ENCODE measurements around the gene SBF1. TPM values are rescaled to one million over a fixed set of nuclear protein-coding genes. Genes with fewer than 3 reads are reported as not detected.

Gene SBF1
- polyA plus RNA-seq, 1 donor from 2014 or later, result 58.9 TPM

GRCh38 chr22:50408311-50408710, 66.5 kb downstream of the SBF1 start:
- Histone ChIP-seq H3K9me2 (ENCODE audit: insufficient read depth, low read length) (no peaks in the 10 kb centered on the region), H3K27ac (ENCODE audit: low read length) (no peak overlapping the region), H3K79me2 (replicated peaks; ENCODE audit: insufficient read depth, low read length) (no peaks in the 10 kb centered on the region), H3K4me2 (ENCODE audit: low read length) (no peak overlapping the region), H3K9me3 (ENCODE audit: low read length) (no peaks in the 10 kb centered on the region), H3K4me3 (ENCODE audit: low read length) (no peak overlapping the region), H3K27me3 (ENCODE audit: insufficient read depth, low read depth, low read length) (no peaks in the 10 kb centered on the region), H3F3A (ENCODE audit: insufficient read depth, low read length, poor library complexity, severe bottlenecking) (no peaks in the 10 kb centered on the region), H3K9ac (ENCODE audit: low read length) (no peak overlapping the region), H4K20me1 (ENCODE audit: insufficient read depth) (no peaks in the 10 kb centered on the region), H2AFZ (ENCODE audit: low read depth, low read length) (no peak overlapping the region), H3K36me3 (ENCODE audit: insufficient read depth, low read length) (no peaks in the 10 kb centered on the region)
- no peak for TF ChIP-seq TAF1 (IDR thresholded peaks at IDR 0.05; ENCODE audit: low read depth)
- no peak for TF ChIP-seq REST (IDR thresholded peaks at IDR 0.05; ENCODE audit: borderline replicate concordance)
- no peak for TF ChIP-seq RAD21 (conservative IDR thresholded peaks at IDR 0.05)
- TF ChIP-seq CTCF (IDR thresholded peaks at IDR 0.05; ENCODE audit: poor library complexity, severe bottlenecking), result no peak
- TF ChIP-seq MXI1 (conservative IDR thresholded peaks at IDR 0.05; ENCODE audit: poor library complexity, severe bottlenecking), result no peak
- no peak for TF ChIP-seq EZH2 (IDR thresholded peaks at IDR 0.05; ENCODE audit: borderline replicate concordance, insufficient read depth, low read length, poor library complexity, severe bottlenecking)
- TF ChIP-seq SMC3 (conservative IDR thresholded peaks at IDR 0.05; ENCODE audit: poor library complexity), result no peak
- TF ChIP-seq EP300 (conservative IDR thresholded peaks at IDR 0.05; ENCODE audit: poor library complexity, severe bottlenecking), result no peak
- TF ChIP-seq POLR2AphosphoS5 (IDR thresholded peaks at IDR 0.05), result no peak

GRCh38 chr22:50406416-50407170, 68.2 kb downstream of the SBF1 start:
- Histone ChIP-seq H3K4me2 (ENCODE audit: low read length) (no peak overlapping the region), H3K36me3 (ENCODE audit: insufficient read depth, low read length) (no peaks in the 10 kb centered on the region), H3K27me3 (ENCODE audit: insufficient read depth, low read depth, low read length) (no peaks in the 10 kb centered on the region), H3K9me2 (ENCODE audit: insufficient read depth, low read length) (no peaks in the 10 kb centered on the region), H2AFZ (ENCODE audit: low read depth, low read length) (no peak overlapping the region), H3K9ac (ENCODE audit: low read length) (no peak overlapping the region), H3K4me3 (ENCODE audit: low read length) (no peak overlapping the region), H4K20me1 (ENCODE audit: insufficient read depth) (no peaks in the 10 kb centered on the region), H3F3A (ENCODE audit: insufficient read depth, low read length, poor library complexity, severe bottlenecking) (no peaks in the 10 kb centered on the region), H3K27ac (ENCODE audit: low read length) (no peak overlapping the region), H3K79me2 (replicated peaks; ENCODE audit: insufficient read depth, low read length) (no peaks in the 10 kb centered on the region), H3K9me3 (ENCODE audit: low read length) (no peaks in the 10 kb centered on the region)
- no peak for TF ChIP-seq RAD21 (conservative IDR thresholded peaks at IDR 0.05)
- no peak for TF ChIP-seq REST (IDR thresholded peaks at IDR 0.05; ENCODE audit: borderline replicate concordance)
- no peak for TF ChIP-seq EZH2 (IDR thresholded peaks at IDR 0.05; ENCODE audit: borderline replicate concordance, insufficient read depth, low read length, poor library complexity, severe bottlenecking)
- TF ChIP-seq CTCF (IDR thresholded peaks at IDR 0.05; ENCODE audit: poor library complexity, severe bottlenecking), result no peak
- no peak for TF ChIP-seq SMC3 (conservative IDR thresholded peaks at IDR 0.05; ENCODE audit: poor library complexity)
- TF ChIP-seq MXI1 (conservative IDR thresholded peaks at IDR 0.05; ENCODE audit: poor library complexity, severe bottlenecking), result no peak
- no peak for TF ChIP-seq POLR2AphosphoS5 (IDR thresholded peaks at IDR 0.05)
- no peak for TF ChIP-seq TAF1 (IDR thresholded peaks at IDR 0.05; ENCODE audit: low read depth)
- no peak for TF ChIP-seq EP300 (conservative IDR thresholded peaks at IDR 0.05; ENCODE audit: poor library complexity, severe bottlenecking)
